IMR-90 (cell line): ENCODE data around the gene MAPRE3.

ENCODE experiments used
- POLR2A ChIP-seq: IDR thresholded peaks from 2 replicates; pipeline ENCODE4 v1.6.1; 2012; ENCODE audit warnings: mild to moderate bottlenecking, low read depth, low read length
- RAD21 ChIP-seq: IDR thresholded peaks from 2 replicates; pipeline ENCODE4 v1.6.1; 2012; ENCODE audit warnings: low read length, improper control_type of control experiment
- TF ChIP-seq, protein P1 (sequence below): conservative IDR thresholded peaks from 2 replicates; pipeline ENCODE4 v1.5.1; 2012; ENCODE audit warnings: mild to moderate bottlenecking, low read depth, low read length, improper control_type of control experiment

GRCh38 chr2:26927221-26927620, 43.2 kb upstream of the MAPRE3 start:
- TF ChIP-seq, protein P1, sequence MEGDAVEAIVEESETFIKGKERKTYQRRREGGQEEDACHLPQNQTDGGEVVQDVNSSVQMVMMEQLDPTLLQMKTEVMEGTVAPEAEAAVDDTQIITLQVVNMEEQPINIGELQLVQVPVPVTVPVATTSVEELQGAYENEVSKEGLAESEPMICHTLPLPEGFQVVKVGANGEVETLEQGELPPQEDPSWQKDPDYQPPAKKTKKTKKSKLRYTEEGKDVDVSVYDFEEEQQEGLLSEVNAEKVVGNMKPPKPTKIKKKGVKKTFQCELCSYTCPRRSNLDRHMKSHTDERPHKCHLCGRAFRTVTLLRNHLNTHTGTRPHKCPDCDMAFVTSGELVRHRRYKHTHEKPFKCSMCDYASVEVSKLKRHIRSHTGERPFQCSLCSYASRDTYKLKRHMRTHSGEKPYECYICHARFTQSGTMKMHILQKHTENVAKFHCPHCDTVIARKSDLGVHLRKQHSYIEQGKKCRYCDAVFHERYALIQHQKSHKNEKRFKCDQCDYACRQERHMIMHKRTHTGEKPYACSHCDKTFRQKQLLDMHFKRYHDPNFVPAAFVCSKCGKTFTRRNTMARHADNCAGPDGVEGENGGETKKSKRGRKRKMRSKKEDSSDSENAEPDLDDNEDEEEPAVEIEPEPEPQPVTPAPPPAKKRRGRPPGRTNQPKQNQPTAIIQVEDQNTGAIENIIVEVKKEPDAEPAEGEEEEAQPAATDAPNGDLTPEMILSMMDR = no peak
- TF ChIP-seq RAD21 (no peak), POLR2A (no peak)
